Measurements from ENCODE around the gene DR1. TPM values are rescaled to one million over a fixed set of nuclear protein-coding genes. Genes with fewer than 3 reads are reported as not detected.
"Not testable (repeated sequence)": the region's sequence is repeated elsewhere in the genome, so short reads cannot be mapped to it uniquely, and the experiment has no call there.

Gene DR1
- total and polyA plus RNA-seq, 2 of the 4 experiments (the other 2 are of a cell fraction): 27.1 to 39.4 TPM

DNA sequence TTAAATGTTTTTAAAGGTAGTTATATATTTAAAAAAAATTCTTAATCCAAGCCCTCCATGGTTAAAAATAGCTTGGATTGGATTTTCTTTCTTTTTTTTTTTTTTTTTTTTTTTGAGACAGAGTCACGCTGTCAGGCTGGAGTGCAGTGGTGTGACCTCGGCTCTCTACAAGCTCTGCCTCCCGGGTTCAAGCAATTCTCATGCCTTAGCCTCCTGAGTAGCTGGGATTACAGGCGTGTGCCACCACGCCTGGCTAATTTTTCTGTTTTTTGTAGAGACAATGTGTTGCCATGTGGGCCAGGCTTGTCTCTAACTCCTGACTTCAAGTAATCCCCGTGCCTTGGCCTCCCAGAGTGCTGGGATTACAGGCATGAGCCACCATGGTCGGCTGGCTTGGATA, 5.6 kb downstream of the DR1 start:
- H3K9me1 ChIP-seq (ENCODE audit: insufficient read depth, low read length); H3K23ac ChIP-seq (ENCODE audit: low read depth, low read length); H2BK20ac ChIP-seq (ENCODE audit: low read depth, low read length); H3K27ac ChIP-seq (ENCODE audit: insufficient read depth, low read length); H3K56ac ChIP-seq (ENCODE audit: extremely low read depth, insufficient read depth, low read length); in situ Hi-C loops (cut with MboI; ENCODE audit: low sequenced_read_pairs); H2AK9ac ChIP-seq (replicated peaks; ENCODE audit: low read depth, low read length, poor library complexity); H3K4me3 ChIP-seq (ENCODE audit: insufficient read depth, low read depth, low read length); H3K14ac ChIP-seq (replicated peaks; ENCODE audit: low read depth, low read length); H4K8ac ChIP-seq (ENCODE audit: low read depth in 2 of 2, low read length in 2 of 2); H4K5ac ChIP-seq (ENCODE audit: low read depth, low read length); H2BK120ac ChIP-seq (ENCODE audit: low read depth, low read length); H3K4me2 ChIP-seq (ENCODE audit: low read depth, low read length); H3K4me1 ChIP-seq (ENCODE audit: control insufficient read depth, insufficient read depth, low read length); H3K9ac ChIP-seq (ENCODE audit: low read depth, low read length); ATAC-seq (ENCODE audit: low read depth); H2BK5ac ChIP-seq (ENCODE audit: low read depth, low read length, poor library complexity, severe bottlenecking); intact Hi-C loops (cut with micrococcal nuclease); H3K9me3 ChIP-seq (ENCODE audit: control insufficient read depth, insufficient read depth, low read length); H2AK5ac ChIP-seq (ENCODE audit: low read depth, low read length); H4K91ac ChIP-seq (ENCODE audit: insufficient read depth, low read depth, low read length); H2BK15ac ChIP-seq (ENCODE audit: low read depth, low read length); BruUV-seq (replicated peaks); H3K27me3 ChIP-seq (ENCODE audit: control insufficient read depth, insufficient read depth, low read length); H3K18ac ChIP-seq (ENCODE audit: low read depth, low read length); dilution Hi-C loops (cut with HindIII; ENCODE audit: low sequenced_read_pairs, unreplicated experiment); H3K36me3 ChIP-seq (ENCODE audit: control insufficient read depth, insufficient read depth, low read length); H2AFZ ChIP-seq (replicated peaks; ENCODE audit: low read length, poor library complexity); H3K4ac ChIP-seq (ENCODE audit: low read depth, low read length); DNase-seq: not testable (repeated sequence)
- 100% methylated on average over 2 of the region's 7 CpGs; no CpG with 5 or more reads in 1 of the 2 experiments for WGBS, 2 experiments (ENCODE audit: extremely low coverage in 2 of 2, insufficient read length in 1 of 2)
- ChIA-PET POLR2A (ENCODE audit: unreplicated experiment) (interaction anchor here (0.6 kb wide), 1 partner anchor 21 kb away, joined by 4 read pairs; no protein-coding TSS in a partner anchor), CTCF (interaction anchor here (0.7 kb wide), 1 partner anchor 9 kb away, joined by 3 read pairs; no protein-coding TSS in a partner anchor)
- Histone ChIP-seq H3K79me1 (ENCODE audit: low read depth in 1 of 2, low read length in 2 of 2) (peaks cover 9 to 37% of the 10 kb centered on the region in 2 experiments), H4K20me1 (ENCODE audit: insufficient read depth, low read length) (peaks cover 39% of the 10 kb centered on the region)
